Measurements from ENCODE around the gene HBG2. TPM values are rescaled to one million over a fixed set of nuclear protein-coding genes. Genes with fewer than 3 reads are reported as not detected.

HBG2 gene
- total RNA-seq, 1 donor from 2014 or later, result 0.82 TPM

DNA sequence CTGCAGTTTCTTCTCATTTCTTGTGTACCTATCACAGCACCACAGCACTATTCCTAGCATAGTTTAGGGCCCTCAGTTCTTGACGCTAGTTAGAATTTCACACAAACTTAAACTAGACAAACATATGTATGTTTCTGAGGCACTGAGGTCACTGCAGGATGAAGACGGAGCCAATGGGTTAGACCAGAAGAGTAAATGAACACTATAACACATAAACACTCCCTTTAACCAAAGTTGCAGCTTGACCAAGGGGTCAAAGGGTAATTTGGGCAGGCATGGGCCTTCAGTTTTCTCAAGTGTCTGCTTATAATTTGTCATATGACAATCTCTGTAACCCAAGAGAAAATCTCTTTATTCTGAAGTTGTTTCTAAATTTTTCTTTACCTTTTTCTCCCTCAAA lies 28.0 kb upstream of the HBG2 start:
- DNase-seq (ENCODE audit: low spot score), result no peak
- Mint-ChIP-seq H3K27me3 (ENCODE audit: unreplicated experiment) (no peaks in the 10 kb centered on the region), H3K36me3 (ENCODE audit: low read depth, unreplicated experiment) (no peaks in the 10 kb centered on the region), H3K4me3 (ENCODE audit: unreplicated experiment) (no peak overlapping the region), H3K27ac (ENCODE audit: unreplicated experiment) (no peak overlapping the region), H3K4me1 (ENCODE audit: unreplicated experiment) (peaks cover 6% of the 10 kb centered on the region), H3K9me3 (ENCODE audit: unreplicated experiment) (no peaks in the 10 kb centered on the region)
- TF ChIP-seq, protein P1, sequence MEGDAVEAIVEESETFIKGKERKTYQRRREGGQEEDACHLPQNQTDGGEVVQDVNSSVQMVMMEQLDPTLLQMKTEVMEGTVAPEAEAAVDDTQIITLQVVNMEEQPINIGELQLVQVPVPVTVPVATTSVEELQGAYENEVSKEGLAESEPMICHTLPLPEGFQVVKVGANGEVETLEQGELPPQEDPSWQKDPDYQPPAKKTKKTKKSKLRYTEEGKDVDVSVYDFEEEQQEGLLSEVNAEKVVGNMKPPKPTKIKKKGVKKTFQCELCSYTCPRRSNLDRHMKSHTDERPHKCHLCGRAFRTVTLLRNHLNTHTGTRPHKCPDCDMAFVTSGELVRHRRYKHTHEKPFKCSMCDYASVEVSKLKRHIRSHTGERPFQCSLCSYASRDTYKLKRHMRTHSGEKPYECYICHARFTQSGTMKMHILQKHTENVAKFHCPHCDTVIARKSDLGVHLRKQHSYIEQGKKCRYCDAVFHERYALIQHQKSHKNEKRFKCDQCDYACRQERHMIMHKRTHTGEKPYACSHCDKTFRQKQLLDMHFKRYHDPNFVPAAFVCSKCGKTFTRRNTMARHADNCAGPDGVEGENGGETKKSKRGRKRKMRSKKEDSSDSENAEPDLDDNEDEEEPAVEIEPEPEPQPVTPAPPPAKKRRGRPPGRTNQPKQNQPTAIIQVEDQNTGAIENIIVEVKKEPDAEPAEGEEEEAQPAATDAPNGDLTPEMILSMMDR (IDR thresholded peaks at IDR 0.05; ENCODE audit: unreplicated experiment), result no peak

DNA sequence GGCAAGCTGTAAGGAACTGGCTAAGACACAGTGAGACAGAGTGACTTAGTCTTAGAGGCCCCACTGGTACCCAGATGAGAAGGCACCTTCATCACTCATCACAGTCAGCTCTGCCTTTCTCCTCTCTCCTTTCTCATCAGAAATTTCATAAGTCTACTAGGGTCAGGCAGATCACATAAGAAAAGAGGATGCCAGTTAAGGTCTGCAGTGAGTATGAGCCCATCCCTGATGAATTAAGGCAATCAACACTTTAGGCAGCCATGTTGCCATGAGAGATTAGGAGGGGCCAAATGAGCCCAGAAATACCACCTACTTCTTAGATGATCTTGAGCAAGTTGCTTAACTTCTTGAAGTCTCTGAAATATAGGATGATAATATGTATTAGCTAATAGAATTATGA lies 27.0 kb upstream of the HBG2 start:
- DNase-seq (ENCODE audit: low spot score), result no peak
- peaks cover 6% of the 10 kb centered on the region for H3K4me1 Mint-ChIP-seq (ENCODE audit: unreplicated experiment)
- no peaks in the 10 kb centered on the region for H3K27me3 Mint-ChIP-seq (ENCODE audit: unreplicated experiment)
- H3K9me3 Mint-ChIP-seq (ENCODE audit: unreplicated experiment), result no peaks in the 10 kb centered on the region
- H3K27ac Mint-ChIP-seq (ENCODE audit: unreplicated experiment), result no peak overlapping the region
- H3K4me3 Mint-ChIP-seq (ENCODE audit: unreplicated experiment), result no peak overlapping the region
- TF ChIP-seq, protein P1 (IDR thresholded peaks at IDR 0.05; ENCODE audit: unreplicated experiment), result no peak
- no peaks in the 10 kb centered on the region for H3K36me3 Mint-ChIP-seq (ENCODE audit: low read depth, unreplicated experiment)

DNA sequence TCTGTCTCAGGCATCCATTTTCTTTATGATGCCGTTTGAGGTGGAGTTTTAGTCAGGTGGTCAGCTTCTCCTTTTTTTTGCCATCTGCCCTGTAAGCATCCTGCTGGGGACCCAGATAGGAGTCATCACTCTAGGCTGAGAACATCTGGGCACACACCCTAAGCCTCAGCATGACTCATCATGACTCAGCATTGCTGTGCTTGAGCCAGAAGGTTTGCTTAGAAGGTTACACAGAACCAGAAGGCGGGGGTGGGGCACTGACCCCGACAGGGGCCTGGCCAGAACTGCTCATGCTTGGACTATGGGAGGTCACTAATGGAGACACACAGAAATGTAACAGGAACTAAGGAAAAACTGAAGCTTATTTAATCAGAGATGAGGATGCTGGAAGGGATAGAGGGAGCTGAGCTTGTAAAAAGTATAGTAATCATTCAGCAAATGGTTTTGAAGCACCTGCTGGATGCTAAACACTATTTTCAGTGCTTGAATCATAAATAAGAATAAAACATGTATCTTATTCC lies 26.1 kb upstream of the HBG2 start:
- Mint-ChIP-seq H3K27ac (ENCODE audit: unreplicated experiment) (no peak overlapping the region), H3K4me3 (ENCODE audit: unreplicated experiment) (no peak overlapping the region), H3K4me1 (ENCODE audit: unreplicated experiment) (peaks cover 6% of the 10 kb centered on the region), H3K36me3 (ENCODE audit: low read depth, unreplicated experiment) (no peaks in the 10 kb centered on the region), H3K9me3 (ENCODE audit: unreplicated experiment) (no peaks in the 10 kb centered on the region), H3K27me3 (ENCODE audit: unreplicated experiment) (no peaks in the 10 kb centered on the region)
- no peak for DNase-seq (ENCODE audit: low spot score)
- TF ChIP-seq, protein P1 (IDR thresholded peaks at IDR 0.05; ENCODE audit: unreplicated experiment), result no peak

DNA sequence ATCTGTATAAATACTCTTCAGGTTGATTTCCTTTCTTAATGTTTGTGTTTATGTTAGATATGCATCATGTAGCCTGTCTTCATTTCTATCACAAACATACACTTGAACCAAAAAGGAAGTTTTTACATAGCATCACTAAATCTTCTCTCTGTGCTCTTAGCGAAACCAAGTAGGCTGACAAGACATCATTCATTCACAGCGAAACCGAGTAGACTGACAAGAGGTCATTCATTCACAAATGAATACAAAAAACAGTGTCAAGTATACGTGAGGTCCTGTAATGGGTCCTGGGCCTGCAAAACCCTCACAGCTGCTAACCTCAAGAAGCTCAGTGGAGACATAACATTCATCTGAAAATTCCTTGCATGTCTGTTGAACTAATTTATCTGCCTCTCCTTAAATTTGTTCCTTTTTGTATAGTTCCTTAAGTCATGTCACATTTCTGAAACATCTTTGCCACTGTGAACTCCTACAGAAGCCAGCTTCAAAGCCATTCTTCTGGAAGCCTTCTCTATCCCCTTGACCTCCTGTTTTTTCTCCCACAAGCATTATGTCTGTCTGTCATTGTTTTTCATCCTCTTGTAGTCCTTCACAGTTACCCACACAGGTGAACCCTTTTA lies 25.0 kb upstream of the HBG2 start:
- Mint-ChIP-seq H3K27ac (ENCODE audit: unreplicated experiment) (no peak overlapping the region), H3K36me3 (ENCODE audit: low read depth, unreplicated experiment) (no peaks in the 10 kb centered on the region), H3K4me3 (ENCODE audit: unreplicated experiment) (no peak overlapping the region), H3K27me3 (ENCODE audit: unreplicated experiment) (no peaks in the 10 kb centered on the region), H3K4me1 (ENCODE audit: unreplicated experiment) (peaks cover 6% of the 10 kb centered on the region), H3K9me3 (ENCODE audit: unreplicated experiment) (no peaks in the 10 kb centered on the region)
- DNase-seq (ENCODE audit: low spot score), result no peak
- TF ChIP-seq, protein P1 (IDR thresholded peaks at IDR 0.05; ENCODE audit: unreplicated experiment), result no peak

DNA sequence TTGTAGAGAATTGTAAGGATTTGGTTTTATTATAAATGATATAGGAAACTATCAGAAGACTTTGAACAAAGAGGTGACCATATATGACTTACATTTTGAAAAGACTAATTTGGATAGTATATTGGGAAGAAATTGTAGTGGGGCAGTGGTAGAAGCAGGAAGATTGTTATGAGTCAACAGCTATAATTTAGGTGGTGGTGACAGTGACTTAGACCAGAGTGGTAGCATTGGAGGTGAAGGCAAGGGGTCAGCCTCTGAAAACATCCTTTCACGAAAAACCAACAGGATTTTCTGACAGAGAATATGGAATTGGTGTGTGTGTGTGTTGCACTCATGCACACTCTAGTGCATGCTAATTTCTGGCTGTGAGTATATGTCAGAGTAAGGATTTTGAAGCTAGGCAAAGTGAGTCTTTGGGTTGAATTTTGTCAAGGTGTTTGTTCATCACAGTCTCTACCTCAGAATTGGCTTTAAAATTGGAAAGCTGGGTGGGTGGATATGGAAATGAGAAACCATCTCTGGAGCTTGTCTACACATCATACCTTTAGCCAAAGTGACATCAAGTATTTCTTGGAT lies 23.3 kb upstream of the HBG2 start:
- Mint-ChIP-seq H3K4me3 (ENCODE audit: unreplicated experiment) (no peak overlapping the region), H3K9me3 (ENCODE audit: unreplicated experiment) (no peaks in the 10 kb centered on the region), H3K27ac (ENCODE audit: unreplicated experiment) (no peak overlapping the region), H3K36me3 (ENCODE audit: low read depth, unreplicated experiment) (no peaks in the 10 kb centered on the region), H3K4me1 (ENCODE audit: unreplicated experiment) (peaks cover 6% of the 10 kb centered on the region), H3K27me3 (ENCODE audit: unreplicated experiment) (no peaks in the 10 kb centered on the region)
- TF ChIP-seq, protein P1 (IDR thresholded peaks at IDR 0.05; ENCODE audit: unreplicated experiment), result no peak
- DNase-seq (ENCODE audit: low spot score), result no peak
